Measurements from ENCODE around the gene ACTR8.

DNA sequence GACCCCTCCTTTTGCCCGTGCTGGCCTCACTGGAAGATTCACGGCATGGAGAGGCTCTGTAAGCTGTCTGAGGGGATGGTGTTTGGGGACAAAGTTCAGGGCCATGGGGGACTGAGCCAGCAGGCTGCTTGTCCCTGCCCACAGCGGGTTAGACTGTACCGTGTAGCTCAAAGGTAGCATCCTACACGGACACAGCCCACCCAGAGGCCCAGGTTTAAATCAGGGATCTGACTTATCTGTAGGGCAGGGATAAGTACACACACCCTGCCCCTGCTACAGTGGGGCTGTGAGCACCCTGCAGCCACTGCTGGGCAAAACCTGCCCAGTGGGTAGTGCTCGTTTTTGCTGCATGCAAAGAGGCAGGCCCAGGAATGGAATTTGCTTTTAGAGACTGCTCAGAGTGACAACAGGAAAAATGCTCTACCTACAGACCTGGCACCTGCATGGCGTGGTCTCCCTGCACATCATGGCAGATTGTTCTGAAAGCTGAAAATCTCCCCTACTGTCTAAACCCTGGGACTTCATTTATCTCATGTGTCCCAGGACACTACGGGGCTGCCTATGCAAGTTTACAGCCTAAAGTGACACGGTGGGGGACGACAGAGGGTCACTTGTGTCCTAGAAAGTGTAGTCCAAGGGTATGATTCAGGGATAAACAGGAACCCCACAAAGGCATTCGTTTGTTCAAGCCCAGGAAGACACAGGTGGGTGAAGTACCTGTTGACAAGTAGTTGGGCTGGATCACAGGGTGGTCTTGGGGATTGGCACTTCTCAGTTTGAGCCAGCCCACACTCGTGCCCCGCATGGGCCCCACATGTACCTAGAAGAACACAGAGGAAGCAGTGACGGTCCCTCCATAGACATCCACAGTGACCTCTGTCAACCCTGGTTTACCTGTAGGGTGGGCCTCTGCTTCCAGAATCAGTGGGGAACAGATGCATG is 63.5 kb downstream of the ACTR8 start:
- TF ChIP-seq GATA2 (IDR thresholded peaks at IDR 0.05; ENCODE audit: low read depth, low read length) (no peak), GATA3 (IDR thresholded peaks at IDR 0.05; ENCODE audit: low read depth, low read length) (no peak)

Data from SH-SY5Y (cell line).